GM23248 (cell line): Measurements from ENCODE around the gene STYX. TPM values are rescaled to one million over a fixed set of nuclear protein-coding genes. Genes with fewer than 3 reads are reported as not detected.

Experiments used
- DNase-seq: peaks from one replicate; pipeline ENCODE4 v3.0.0-alpha.2; 2015
- H2AFZ ChIP-seq: fragments of 200-600 bp; sonication (generic); 2 replicates; pipeline ENCODE4 v1.6.1; 2016; ENCODE audit warnings: antibody characterized with exemption
- H3F3A ChIP-seq: fragments of 200-600 bp; sonication (generic); 2 replicates; pipeline ENCODE4 v1.6.1; 2016; ENCODE audit warnings: mild to moderate bottlenecking, antibody characterized with exemption, mixed run types; ENCODE audit not compliant: insufficient read depth
- H3K27ac ChIP-seq: fragments of 200-600 bp; sonication (generic); 2 replicates; pipeline ENCODE4 v1.5.1; 2016; ENCODE audit warnings: mild to moderate bottlenecking
- H3K27me3 ChIP-seq: fragments of 200-600 bp; sonication (generic); replicated peaks from 2 replicates; pipeline ENCODE4 v1.6.1; 2016; ENCODE audit warnings: mild to moderate bottlenecking; ENCODE audit not compliant: insufficient read depth
- H3K36me3 ChIP-seq: fragments of 200-600 bp; sonication (generic); 2 replicates; pipeline ENCODE4 v1.6.1; 2016; ENCODE audit warnings: low read depth, mild to moderate bottlenecking
- H3K4me1 ChIP-seq: fragments of 200-600 bp; sonication (generic); 2 replicates; pipeline ENCODE4 v1.6.1; 2016; ENCODE audit warnings: mild to moderate bottlenecking; ENCODE audit not compliant: insufficient read depth
- H3K4me2 ChIP-seq: fragments of 200-600 bp; sonication (generic); one replicate; pipeline ENCODE4 v1.6.1; 2016; ENCODE audit warnings: mild to moderate bottlenecking; ENCODE audit not compliant: unreplicated experiment
- H3K4me3 ChIP-seq: fragments of 200-600 bp; sonication (generic); 2 replicates; pipeline ENCODE4 v1.5.1; 2016; ENCODE audit warnings: mild to moderate bottlenecking
- H3K79me2 ChIP-seq: fragments of 200-600 bp; sonication (generic); 2 replicates; pipeline ENCODE4 v1.6.1; 2016; ENCODE audit warnings: mild to moderate bottlenecking; ENCODE audit not compliant: insufficient read depth
- H3K9ac ChIP-seq: fragments of 200-600 bp; sonication (generic); 2 replicates; pipeline ENCODE4 v1.6.1; 2016; ENCODE audit warnings: mild to moderate bottlenecking
- H3K9me2 ChIP-seq: fragments of 200-600 bp; sonication (generic); 2 replicates; pipeline ENCODE4 v1.6.1; 2016; ENCODE audit warnings: mixed run types, mild to moderate bottlenecking, moderate library complexity; ENCODE audit not compliant: insufficient read depth
- H3K9me3 ChIP-seq: fragments of 200-600 bp; sonication (generic); one replicate; pipeline ENCODE4 v1.6.1; 2017; ENCODE audit warnings: low read depth
- H4K20me1 ChIP-seq: fragments of 200-600 bp; sonication (generic); 2 replicates; pipeline ENCODE4 v1.6.0; 2016; ENCODE audit not compliant: insufficient read depth
- EZH2 ChIP-seq: fragments of 200-600 bp; sonication (generic); IDR thresholded peaks from 2 replicates; pipeline ENCODE4 v1.6.1; 2018; ENCODE audit warnings: antibody characterized with exemption, mild to moderate bottlenecking; ENCODE audit not compliant: insufficient read depth, poor library complexity, severe bottlenecking
- EZH2phosphoT487 ChIP-seq: fragments of 200-600 bp; sonication (generic); IDR thresholded peaks from 2 replicates; pipeline ENCODE4 v1.6.1; 2018; ENCODE audit warnings: antibody characterized with exemption, moderate library complexity, mild to moderate bottlenecking, low read depth; ENCODE audit not compliant: insufficient read depth
- WGBS, 2 experiments: methylation state at CpG; one replicate each; pipeline ENCODE4 v1.1.6; 2015 to 2017; ENCODE audit warnings: low lambda C conversion rate in 2 of 2, low coverage in 1 of 2; ENCODE audit errors: missing lambda C conversion rate in 2 of 2; 5-methylcytosine and 5-hydroxymethylcytosine counted together
- in situ Hi-C: fragments of 300-500 bp; cut with MboI; formaldehyde crosslinking; loops from 2 replicates; pipeline ENCODE4 v1.15.0; 2020
- polyA plus RNA-seq: library from polyadenylated mRNA; unstranded; fragments of >200 nt; fragmentation: Nextera tagmentation; extraction: Ambion mirVana; gene quantifications from 2 replicates; pipeline ENCODE4 v1.2.1, GENCODE V29; 2016
- small RNA-seq: library from RNA; depleted of rRNA; stranded (forward); fragments of <200 nt; gene quantifications from one replicate; pipeline ENCODE3, GENCODE V24; 2014; ENCODE audit warnings: low read depth, low replicate concordance
- total RNA-seq: library from RNA; depleted of rRNA; stranded (reverse); fragments of >200 nt; shearing (Covaris generic); gene quantifications from 2 replicates; pipeline ENCODE4 v1.2.3, GENCODE V29; 2014; rRNA removed

STYX gene
- total and polyA plus RNA-seq, 2 experiments from 2014 or later: 20.1 to 23.0 TPM

GRCh38 chr14:52821805-52822250 is 91.9 kb downstream of the STYX start:
- Histone ChIP-seq H3K79me2 (no peaks in the 10 kb centered on the region), H3K4me2 (no peak overlapping the region), H3K4me1 (peaks cover 13% of the 10 kb centered on the region), H3K27ac (no peak overlapping the region), H3K9ac (no peak overlapping the region), H4K20me1 (no peaks in the 10 kb centered on the region), H3K36me3 (no peaks in the 10 kb centered on the region), H3K27me3 (no peaks in the 10 kb centered on the region), H3K9me2 (no peaks in the 10 kb centered on the region), H3K4me3 (no peak overlapping the region), H3K9me3 (no peaks in the 10 kb centered on the region), H3F3A (no peaks in the 10 kb centered on the region), H2AFZ (no peak overlapping the region)
- TF ChIP-seq EZH2 (no peak), EZH2phosphoT487 (no peak)
- 90% methylated on average over 7 of the region's 7 CpGs for WGBS, 2 experiments
- in situ Hi-C loops: loop anchor here (25.0 kb wide), 1 partner anchor 490 kb away; no protein-coding TSS in a partner anchor
- no peak for DNase-seq

- Histone ChIP-seq H3K79me2 (no peaks in the 10 kb centered on the region), H3K27ac (no peak overlapping the region), H4K20me1 (no peaks in the 10 kb centered on the region), H3K9ac (no peak overlapping the region), H3K4me1 (peaks cover 13% of the 10 kb centered on the region), H3K9me3 (no peaks in the 10 kb centered on the region), H3K9me2 (no peaks in the 10 kb centered on the region), H3K4me3 (0 out of 2 replicates have a peak overlapping the region, but pooled peaks have one; percentile 38), H2AFZ (peak overlapping the region; percentile 33), H3K36me3 (no peaks in the 10 kb centered on the region), H3K4me2 (peak overlapping the region; percentile 60), H3K27me3 (no peaks in the 10 kb centered on the region), H3F3A (no peaks in the 10 kb centered on the region)
- in situ Hi-C loops: loop anchor here (25.0 kb wide), 1 partner anchor 488 kb away; no protein-coding TSS in a partner anchor
- 30 to 44% methylated on average over 4 of the region's 4 CpGs for WGBS, 2 experiments
- peak; percentile 39 for DNase-seq
- TF ChIP-seq EZH2 (no peak), EZH2phosphoT487 (no peak)
Measured at GRCh38 chr14:52824462-52824861, 94.5 kb downstream of the STYX start.

Small RNA genes lying within 50 kb of the gene (small RNA-seq; reads per million reads assigned to genes)
- not detected for gene AL139317.2

Other genes with a start within 250 kb of the STYX start
- gene TXNDC16, start 177.7 kb upstream of the STYX start, total RNA-seq: 2.1 and 2.5 TPM in 2 replicates
- 1.9 and 2.4 TPM in 2 replicates for gene TXNDC16, start 177.7 kb upstream of the STYX start, polyA plus RNA-seq
- gene GPR137C, start 177.3 kb upstream of the STYX start, total RNA-seq: 0.89 and 1.1 TPM in 2 replicates
- 0.70 and 0.86 TPM in 2 replicates for gene GPR137C, start 177.3 kb upstream of the STYX start, polyA plus RNA-seq
- gene ERO1A, start 34.6 kb upstream of the STYX start, total RNA-seq: 82.7 and 91.1 TPM in 2 replicates
- 45.1 and 48.6 TPM in 2 replicates for gene ERO1A, start 34.6 kb upstream of the STYX start, polyA plus RNA-seq
- 68.3 and 108 TPM in 2 replicates for gene PSMC6, start 23.0 kb upstream of the STYX start, total RNA-seq
- gene PSMC6, start 23.0 kb upstream of the STYX start, polyA plus RNA-seq: 92.4 and 98.8 TPM in 2 replicates
- gene GNPNAT1, start 61.4 kb downstream of the STYX start, total RNA-seq: 58.9 and 64.1 TPM in 2 replicates
- gene GNPNAT1, start 61.4 kb downstream of the STYX start, polyA plus RNA-seq: 59.6 and 64.5 TPM in 2 replicates
- gene FERMT2, start 220.9 kb downstream of the STYX start, total RNA-seq: 217 and 256 TPM in 2 replicates
- 124 and 126 TPM in 2 replicates for gene FERMT2, start 220.9 kb downstream of the STYX start, polyA plus RNA-seq